OCI-LY3 (cell line): ENCODE results near the gene PPP1R12B.

Experiments
- H2AFZ ChIP-seq: fragments of 200-600, 300-600 bp; shearing (Covaris generic); 2 replicates; pipeline ENCODE4 v1.6.0; 2014; ENCODE audit warnings: antibody characterized with exemption, low read depth, low read length
- H3K27ac ChIP-seq: fragments of 200-600, 300-600 bp; sonication (generic); 2 replicates; pipeline ENCODE4 v1.5.1; 2014; ENCODE audit warnings: mild to moderate bottlenecking, low read length, moderate library complexity, mixed read lengths
- H3K27me3 ChIP-seq: fragments of 200-600, 300-600 bp; sonication (generic); 2 replicates; pipeline ENCODE4 v1.6.1; 2014; ENCODE audit warnings: low read depth, low read length, mixed read lengths
- H3K36me3 ChIP-seq: fragments of 200-600, 300-600 bp; sonication (generic); replicated peaks from 2 replicates; pipeline ENCODE3; 2014; ENCODE audit warnings: low read depth, low read length, mixed read lengths
- H3K4me1 ChIP-seq: fragments of 300-600, 200-600 bp; sonication (generic); 2 replicates; pipeline ENCODE4 v1.6.1; 2014; ENCODE audit warnings: low read length, mixed read lengths
- H3K4me2 ChIP-seq: fragments of 200-600, 300-600 bp; sonication (generic); 2 replicates; pipeline ENCODE4 v1.6.1; 2014; ENCODE audit warnings: low read length, mixed read lengths
- H3K4me3 ChIP-seq: fragments of 300-600, 200-600 bp; sonication (generic); 2 replicates; pipeline ENCODE4 v1.5.1; 2014; ENCODE audit warnings: antibody characterized with exemption, mild to moderate bottlenecking, low read length, moderate library complexity
- H3K79me2 ChIP-seq: fragments of 300-600, 200-600 bp; shearing (Covaris generic); 2 replicates; pipeline ENCODE4 v1.6.1; 2014; ENCODE audit warnings: mild to moderate bottlenecking, low read length, mixed read lengths
- H3K9ac ChIP-seq: fragments of 300-600, 200-600 bp; shearing (Covaris generic); 2 replicates; pipeline ENCODE4 v1.6.0; 2014; ENCODE audit warnings: mild to moderate bottlenecking, low read length, moderate library complexity
- H3K9me3 ChIP-seq: fragments of 200-600, 300-600 bp; shearing (Covaris generic); 2 replicates; pipeline ENCODE4 v1.6.1; 2014; ENCODE audit warnings: low read length, mixed read lengths; ENCODE audit not compliant: insufficient read depth
- H4K20me1 ChIP-seq: fragments of 200-600, 300-600 bp; sonication (generic); 2 replicates; pipeline ENCODE4 v1.6.1; 2016; ENCODE audit warnings: low read length, mixed read lengths; ENCODE audit not compliant: insufficient read depth
- CTCF ChIP-seq: fragments of 200-600, 300-600 bp; sonication (generic); IDR thresholded peaks from 2 replicates; pipeline ENCODE4 v1.5.1; 2014; ENCODE audit warnings: antibody characterized with exemption, low read length, low read depth
- EZH2phosphoT487 ChIP-seq: fragments of 200-600 bp; shearing (Covaris generic); IDR thresholded peaks from 2 replicates; pipeline ENCODE4 v1.6.1; 2018; ENCODE audit warnings: antibody characterized with exemption, mixed run types, low read depth

Gene PPP1R12B

DNA sequence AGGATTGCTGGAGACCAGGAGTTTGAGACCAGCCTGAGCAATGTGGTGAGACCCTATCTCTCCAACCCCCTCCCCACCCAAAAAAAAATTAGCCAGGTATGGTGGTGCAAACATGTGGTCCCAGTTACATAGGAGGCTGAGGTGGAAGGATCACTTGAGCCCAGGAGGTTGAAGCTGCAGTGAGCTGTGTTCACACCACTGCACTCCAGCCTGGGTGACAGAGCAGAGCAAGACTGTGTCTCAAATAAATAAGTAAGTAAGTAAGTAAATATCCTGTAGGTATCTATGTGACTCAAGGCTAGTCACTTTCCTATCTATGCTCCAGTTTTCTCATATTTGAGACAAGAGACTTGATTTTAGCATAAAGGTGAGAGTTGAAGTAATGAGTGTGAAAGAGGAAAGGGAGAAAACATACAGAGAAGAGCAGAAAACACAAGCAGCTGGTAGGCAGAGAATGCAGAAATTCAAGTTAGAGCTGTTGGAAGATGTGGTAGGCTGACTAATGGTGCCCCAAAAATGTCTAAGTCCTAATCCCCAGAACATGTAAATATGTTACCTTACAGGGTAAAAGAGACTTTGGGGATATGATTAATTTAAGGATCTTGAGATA lies 7.5 kb downstream of the PPP1R12B start:
- no peak overlapping the region for H3K4me3 ChIP-seq

DNA sequence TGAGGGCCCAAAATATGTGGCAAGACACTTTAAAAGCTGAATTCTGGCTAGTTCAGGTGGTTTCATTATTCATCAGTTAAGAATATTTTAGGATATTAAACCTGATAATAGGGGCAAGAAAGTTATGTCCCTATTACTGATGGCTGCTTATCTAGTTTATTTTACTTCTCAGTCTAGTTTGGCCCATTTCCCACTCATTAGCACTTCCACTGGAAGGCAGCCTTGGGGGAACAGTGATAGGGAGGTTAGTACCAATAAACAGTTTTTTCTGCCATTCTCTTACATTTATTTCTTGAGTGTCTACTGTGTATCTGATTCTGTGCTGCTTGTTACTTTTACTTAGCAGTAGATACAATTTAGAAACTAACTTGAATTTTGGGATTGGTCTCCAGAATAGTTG lies 9.0 kb downstream of the PPP1R12B start:
- no peak overlapping the region for H3K27ac ChIP-seq

More for the DNA sequence above, 7.5 kb downstream of the PPP1R12B start:
- no peak overlapping the region for H3K27ac ChIP-seq
- no peaks in the 10 kb centered on the region for H4K20me1 ChIP-seq
- H3K9ac ChIP-seq, result no peak overlapping the region
- no peaks in the 10 kb centered on the region for H3K9me3 ChIP-seq
- no peak overlapping the region for H3K4me2 ChIP-seq
- no peaks in the 10 kb centered on the region for H3K36me3 ChIP-seq
- H2AFZ ChIP-seq, result no peak overlapping the region
- no peak for TF ChIP-seq EZH2phosphoT487
- H3K79me2 ChIP-seq, result no peaks in the 10 kb centered on the region
- H3K27me3 ChIP-seq, result no peaks in the 10 kb centered on the region
- no peaks in the 10 kb centered on the region for H3K4me1 ChIP-seq

GRCh38 chr1:202361224-202361623 lies 12.7 kb downstream of the PPP1R12B start:
- Histone ChIP-seq H3K36me3 (no peaks in the 10 kb centered on the region), H3K9me3 (no peaks in the 10 kb centered on the region), H3K27me3 (no peaks in the 10 kb centered on the region), H3K4me1 (no peaks in the 10 kb centered on the region), H4K20me1 (no peaks in the 10 kb centered on the region), H3K4me3 (no peak overlapping the region), H3K9ac (no peak overlapping the region), H2AFZ (no peak overlapping the region), H3K27ac (no peak overlapping the region), H3K4me2 (no peak overlapping the region), H3K79me2 (no peaks in the 10 kb centered on the region)
- no peak for TF ChIP-seq EZH2phosphoT487
- no peak for TF ChIP-seq CTCF

More for the DNA sequence above, 9.0 kb downstream of the PPP1R12B start:
- H3K36me3 ChIP-seq, result no peaks in the 10 kb centered on the region
- no peaks in the 10 kb centered on the region for H3K27me3 ChIP-seq
- no peaks in the 10 kb centered on the region for H3K79me2 ChIP-seq
- no peak overlapping the region for H3K4me3 ChIP-seq
- no peaks in the 10 kb centered on the region for H3K9me3 ChIP-seq
- H3K4me2 ChIP-seq, result no peak overlapping the region
- H3K4me1 ChIP-seq, result no peaks in the 10 kb centered on the region
- TF ChIP-seq CTCF (no peak), EZH2phosphoT487 (no peak)
- H2AFZ ChIP-seq, result no peak overlapping the region
- no peaks in the 10 kb centered on the region for H4K20me1 ChIP-seq
- H3K9ac ChIP-seq, result no peak overlapping the region

GRCh38 chr1:202361701-202362100 lies 13.2 kb downstream of the PPP1R12B start:
- no peaks in the 10 kb centered on the region for H3K36me3 ChIP-seq

More at GRCh38 chr1:202361701-202362100, 13.2 kb downstream of the PPP1R12B start:
- Histone ChIP-seq H3K4me2 (no peak overlapping the region), H3K4me3 (no peak overlapping the region), H4K20me1 (no peaks in the 10 kb centered on the region), H3K9ac (no peak overlapping the region), H3K27ac (no peak overlapping the region), H3K79me2 (no peaks in the 10 kb centered on the region), H3K4me1 (no peaks in the 10 kb centered on the region), H2AFZ (no peak overlapping the region), H3K9me3 (no peaks in the 10 kb centered on the region), H3K27me3 (no peaks in the 10 kb centered on the region)
- TF ChIP-seq EZH2phosphoT487 (no peak), CTCF (no peak)
